ENCODE measurements around the gene TOR2A. TPM values are rescaled to one million over a fixed set of nuclear protein-coding genes. Genes with fewer than 3 reads are reported as not detected.

The TOR2A gene
- total and polyA plus RNA-seq, 11 donors: 1.7 to 9.2 (median 3.4) TPM

- 77 to 83% (median 81%) methylated on average over 12 of the region's 12 CpGs for WGBS, 4 donors
- Histone ChIP-seq H3K27ac (no peak overlapping the region), H3K27me3 (no peaks in the 10 kb centered on the region), H3K4me3 (no peak overlapping the region), H3K4me1 (peaks cover 0 to 15% (median 7%) of the 10 kb centered on the region in 12 donors), H3K36me3 (no peaks in the 10 kb centered on the region), H3K9me3 (no peaks in the 10 kb centered on the region)
- ATAC-seq (no peak), DNase-seq (peak in 1 of 5 donors; percentile 47)
- TF ChIP-seq POLR2A (IDR thresholded peaks at IDR 0.05): no peak
- no peak for TF ChIP-seq CTCF (IDR thresholded peaks at IDR 0.05)
- intact Hi-C loops (cut with DNase I): loop anchor here in 1 of 10 donors (10.0 kb wide), 1 partner anchor 217 kb away; no protein-coding TSS in a partner anchor
Measured at GRCh38 chr9:127722055-127722745, 12.9 kb downstream of the TOR2A start.

- no peak for TF ChIP-seq POLR2A (IDR thresholded peaks at IDR 0.05)
- TF ChIP-seq CTCF (IDR thresholded peaks at IDR 0.05): no peak
- no peaks in the 10 kb centered on the region for H3K36me3 ChIP-seq
- peaks cover 0 to 18% (median 7%) of the 10 kb centered on the region in 12 donors for H3K4me1 ChIP-seq
- ATAC-seq (no peak), DNase-seq (peak in 1 of 5 donors; percentile 43)
- H3K4me3 ChIP-seq: no peak overlapping the region
- intact Hi-C loops (cut with DNase I): loop anchor here in 1 of 10 donors (10.0 kb wide), 1 partner anchor 217 kb away; no protein-coding TSS in a partner anchor
- H3K27ac ChIP-seq: no peak overlapping the region
- 61 to 83% (median 66%) methylated on average over 4 to 11 of the region's 11 CpGs for WGBS, 4 donors
- no peaks in the 10 kb centered on the region for H3K9me3 ChIP-seq
- no peaks in the 10 kb centered on the region for H3K27me3 ChIP-seq
Measured at GRCh38 chr9:127721391-127721821, 13.7 kb downstream of the TOR2A start.

- no peak for DNase-seq
- Histone ChIP-seq H3K4me3 (no peak overlapping the region), H3K27ac (no peak overlapping the region), H3K27me3 (no peaks in the 10 kb centered on the region), H3K9me3 (no peaks in the 10 kb centered on the region), H3K4me1 (peaks cover 0 to 24% (median 12%) of the 10 kb centered on the region in 12 donors), H3K36me3 (no peaks in the 10 kb centered on the region)
- no peak for ATAC-seq
- intact Hi-C loops (cut with DNase I): loop anchor here in 1 of 10 donors (10.0 kb wide), 1 partner anchor 216 kb away; no protein-coding TSS in a partner anchor
- TF ChIP-seq POLR2A (IDR thresholded peaks at IDR 0.05) (no peak), CTCF (IDR thresholded peaks at IDR 0.05) (no peak)
Measured at GRCh38 chr9:127720865-127721227, 14.2 kb downstream of the TOR2A start.

- TF ChIP-seq POLR2A (IDR thresholded peaks at IDR 0.05) (no peak), CTCF (IDR thresholded peaks at IDR 0.05) (no peak)
- ATAC-seq (no peak), DNase-seq (peak in 1 of 5 donors; percentile 42)
- WGBS, 4 donors: 71 to 84% (median 83%) methylated on average over 7 to 12 of the region's 12 CpGs
- no peak overlapping the region for H3K4me3 ChIP-seq
- peaks cover 0 to 24% (median 12%) of the 10 kb centered on the region in 12 donors for H3K4me1 ChIP-seq
- intact Hi-C loops (cut with DNase I): loop anchor here in 1 of 10 donors (10.0 kb wide), 1 partner anchor 215 kb away; no protein-coding TSS in a partner anchor
- no peaks in the 10 kb centered on the region for H3K36me3 ChIP-seq
- peak overlapping the region in 1 of 12 donors; percentile 64 for H3K27ac ChIP-seq
- H3K27me3 ChIP-seq: no peaks in the 10 kb centered on the region
- no peaks in the 10 kb centered on the region for H3K9me3 ChIP-seq
Measured at GRCh38 chr9:127720031-127720864, 14.8 kb downstream of the TOR2A start.

Data from heart left ventricle (tissue), 16 donors.